Measurements from ENCODE around the gene MACROD1. TPM values are rescaled to one million over a fixed set of nuclear protein-coding genes. Genes with fewer than 3 reads are reported as not detected.

MACROD1 gene
- total RNA-seq, 1 donor from 2014 or later, result 26.7 TPM

- intact Hi-C loops (cut with micrococcal nuclease), result no loop called here
- H3K27ac Mint-ChIP-seq, result no peak overlapping the region
- no peak overlapping the region for H3K4me3 Mint-ChIP-seq (ENCODE audit: low read depth)
- peaks cover 2% of the 10 kb centered on the region for H3K4me1 Mint-ChIP-seq (ENCODE audit: low read depth)
- H3K36me3 Mint-ChIP-seq (ENCODE audit: low read depth), result no peaks in the 10 kb centered on the region
- H3K27me3 Mint-ChIP-seq (ENCODE audit: low read depth), result no peaks in the 10 kb centered on the region
- H3K9me3 Mint-ChIP-seq, result no peaks in the 10 kb centered on the region
- DNase-seq (ENCODE audit: low spot score), result no peak
Observed at GRCh38 chr11:64128255-64129006, 37.5 kb downstream of the MACROD1 start.

GRCh38 chr11:64127267-64128072 lies 38.4 kb downstream of the MACROD1 start:
- no peak overlapping the region for H3K27ac Mint-ChIP-seq
- DNase-seq (ENCODE audit: low spot score), result no peak
- no peaks in the 10 kb centered on the region for H3K36me3 Mint-ChIP-seq (ENCODE audit: low read depth)
- intact Hi-C loops (cut with micrococcal nuclease), result no loop called here
- no peak overlapping the region for H3K4me3 Mint-ChIP-seq (ENCODE audit: low read depth)
- no peaks in the 10 kb centered on the region for H3K27me3 Mint-ChIP-seq (ENCODE audit: low read depth)
- no peaks in the 10 kb centered on the region for H3K9me3 Mint-ChIP-seq
- peaks cover 2% of the 10 kb centered on the region for H3K4me1 Mint-ChIP-seq (ENCODE audit: low read depth)

- DNase-seq (ENCODE audit: low spot score), result no peak
- no peaks in the 10 kb centered on the region for H3K27me3 Mint-ChIP-seq (ENCODE audit: low read depth)
- no peaks in the 10 kb centered on the region for H3K9me3 Mint-ChIP-seq
- H3K27ac Mint-ChIP-seq, result no peak overlapping the region
- intact Hi-C loops (cut with micrococcal nuclease), result no loop called here
- no peaks in the 10 kb centered on the region for H3K36me3 Mint-ChIP-seq (ENCODE audit: low read depth)
- peaks cover 3% of the 10 kb centered on the region for H3K4me1 Mint-ChIP-seq (ENCODE audit: low read depth)
- H3K4me3 Mint-ChIP-seq (ENCODE audit: low read depth), result no peak overlapping the region
Observed at GRCh38 chr11:64126796-64127195, 39.1 kb downstream of the MACROD1 start.

GRCh38 chr11:64126371-64126770 lies 39.5 kb downstream of the MACROD1 start:
- H3K9me3 Mint-ChIP-seq, result no peaks in the 10 kb centered on the region
- no peak overlapping the region for H3K27ac Mint-ChIP-seq
- no peaks in the 10 kb centered on the region for H3K27me3 Mint-ChIP-seq (ENCODE audit: low read depth)
- no peak for DNase-seq (ENCODE audit: low spot score)
- no peaks in the 10 kb centered on the region for H3K36me3 Mint-ChIP-seq (ENCODE audit: low read depth)
- intact Hi-C loops (cut with micrococcal nuclease), result no loop called here
- H3K4me3 Mint-ChIP-seq (ENCODE audit: low read depth), result no peak overlapping the region
- peaks cover 6% of the 10 kb centered on the region for H3K4me1 Mint-ChIP-seq (ENCODE audit: low read depth)

- Mint-ChIP-seq H3K36me3 (ENCODE audit: low read depth) (no peaks in the 10 kb centered on the region), H3K27ac (no peak overlapping the region), H3K4me1 (ENCODE audit: low read depth) (peaks cover 6% of the 10 kb centered on the region), H3K4me3 (ENCODE audit: low read depth) (no peak overlapping the region), H3K27me3 (ENCODE audit: low read depth) (no peaks in the 10 kb centered on the region), H3K9me3 (no peaks in the 10 kb centered on the region)
- intact Hi-C loops (cut with micrococcal nuclease), result no loop called here
- DNase-seq (ENCODE audit: low spot score), result no peak
Observed at GRCh38 chr11:64125676-64126075, 40.2 kb downstream of the MACROD1 start.

- intact Hi-C loops (cut with micrococcal nuclease), result no loop called here
- Mint-ChIP-seq H3K27ac (no peak overlapping the region), H3K4me3 (ENCODE audit: low read depth) (no peak overlapping the region), H3K36me3 (ENCODE audit: low read depth) (no peaks in the 10 kb centered on the region), H3K4me1 (ENCODE audit: low read depth) (peaks cover 6% of the 10 kb centered on the region), H3K27me3 (ENCODE audit: low read depth) (no peaks in the 10 kb centered on the region), H3K9me3 (no peaks in the 10 kb centered on the region)
- DNase-seq (ENCODE audit: low spot score), result no peak
Observed at GRCh38 chr11:64124147-64124546, 41.8 kb downstream of the MACROD1 start.

- peaks cover 6% of the 10 kb centered on the region for H3K4me1 Mint-ChIP-seq (ENCODE audit: low read depth)
- H3K4me3 Mint-ChIP-seq (ENCODE audit: low read depth), result no peak overlapping the region
- no peaks in the 10 kb centered on the region for H3K36me3 Mint-ChIP-seq (ENCODE audit: low read depth)
- DNase-seq (ENCODE audit: low spot score), result no peak
- H3K9me3 Mint-ChIP-seq, result no peaks in the 10 kb centered on the region
- H3K27ac Mint-ChIP-seq, result no peak overlapping the region
- intact Hi-C loops (cut with micrococcal nuclease), result no loop called here
- no peaks in the 10 kb centered on the region for H3K27me3 Mint-ChIP-seq (ENCODE audit: low read depth)
Observed at GRCh38 chr11:64123679-64124078, 42.2 kb downstream of the MACROD1 start.

- intact Hi-C loops (cut with micrococcal nuclease), result no loop called here
- no peak for DNase-seq (ENCODE audit: low spot score)
- Mint-ChIP-seq H3K4me3 (ENCODE audit: low read depth) (no peak overlapping the region), H3K27me3 (ENCODE audit: low read depth) (no peaks in the 10 kb centered on the region), H3K27ac (no peak overlapping the region), H3K4me1 (ENCODE audit: low read depth) (peaks cover 6% of the 10 kb centered on the region), H3K9me3 (no peaks in the 10 kb centered on the region), H3K36me3 (ENCODE audit: low read depth) (no peaks in the 10 kb centered on the region)
Observed at GRCh38 chr11:64122411-64123410, 43.2 kb downstream of the MACROD1 start.

GRCh38 chr11:64121663-64122410 lies 44.1 kb downstream of the MACROD1 start:
- no peaks in the 10 kb centered on the region for H3K27me3 Mint-ChIP-seq (ENCODE audit: low read depth)

GRCh38 chr11:64120951-64121569 lies 44.9 kb downstream of the MACROD1 start:
- Mint-ChIP-seq H3K9me3 (no peaks in the 10 kb centered on the region), H3K27me3 (ENCODE audit: low read depth) (no peaks in the 10 kb centered on the region), H3K4me3 (ENCODE audit: low read depth) (no peak overlapping the region), H3K4me1 (ENCODE audit: low read depth) (peaks cover 6% of the 10 kb centered on the region), H3K27ac (no peak overlapping the region), H3K36me3 (ENCODE audit: low read depth) (no peaks in the 10 kb centered on the region)
- intact Hi-C loops (cut with micrococcal nuclease), result no loop called here
- DNase-seq (ENCODE audit: low spot score), result no peak

More at GRCh38 chr11:64121663-64122410, 44.1 kb downstream of the MACROD1 start:
- H3K27ac Mint-ChIP-seq, result no peak overlapping the region
- peaks cover 6% of the 10 kb centered on the region for H3K4me1 Mint-ChIP-seq (ENCODE audit: low read depth)
- no peaks in the 10 kb centered on the region for H3K9me3 Mint-ChIP-seq
- no peaks in the 10 kb centered on the region for H3K36me3 Mint-ChIP-seq (ENCODE audit: low read depth)
- no peak overlapping the region for H3K4me3 Mint-ChIP-seq (ENCODE audit: low read depth)
- no peak for DNase-seq (ENCODE audit: low spot score)
- intact Hi-C loops (cut with micrococcal nuclease), result no loop called here

GRCh38 chr11:64119700-64120099 lies 46.2 kb downstream of the MACROD1 start:
- Mint-ChIP-seq H3K36me3 (ENCODE audit: low read depth) (no peaks in the 10 kb centered on the region), H3K4me1 (ENCODE audit: low read depth) (peaks cover 3% of the 10 kb centered on the region), H3K27ac (no peak overlapping the region), H3K27me3 (ENCODE audit: low read depth) (no peaks in the 10 kb centered on the region), H3K4me3 (ENCODE audit: low read depth) (no peak overlapping the region), H3K9me3 (no peaks in the 10 kb centered on the region)
- no peak for DNase-seq (ENCODE audit: low spot score)
- intact Hi-C loops (cut with micrococcal nuclease), result no loop called here

All from activated T-helper 2 cell treated with anti-CD3 and anti-CD28 coated beads, Interferon-gamma antibody, Interleukin-2, Interleukin-4, amounts not matched to agents 10 μg/mL and 5 μg/mL and 100 μg/mL, durations not matched to agents 14 hours and 24 hours and 36 hours (primary cell).